ENCODE measurements around the gene EFNA3.
"Not testable (repeated sequence)": the region's sequence is repeated elsewhere in the genome, so short reads cannot be mapped to it uniquely, and the experiment has no call there.

The EFNA3 gene

GRCh38 chr1:155118090-155118489 lies 39.5 kb downstream of the EFNA3 start:
- DNase-seq: not testable (repeated sequence)

GRCh38 chr1:155120253-155120652 lies 41.6 kb downstream of the EFNA3 start:
- no peak for DNase-seq

GRCh38 chr1:155121249-155121648 lies 42.6 kb downstream of the EFNA3 start:
- no peak for DNase-seq

GRCh38 chr1:155122308-155122707 lies 43.7 kb downstream of the EFNA3 start:
- DNase-seq: no peak

GRCh38 chr1:155123801-155124200 lies 45.2 kb downstream of the EFNA3 start:
- DNase-seq: peak; percentile 74

- no peak for DNase-seq
These were observed 46.1 kb downstream of the EFNA3 start for GRCh38 chr1:155124503-155125463.

- DNase-seq: peak; percentile 69
These were observed 46.9 kb downstream of the EFNA3 start for GRCh38 chr1:155125511-155125945.

- DNase-seq: peak; percentile 94
These were observed 47.4 kb downstream of the EFNA3 start for GRCh38 chr1:155125946-155126555.

- DNase-seq: peak; percentile 94
These were observed 48.0 kb downstream of the EFNA3 start for GRCh38 chr1:155126556-155127104.

DNA sequence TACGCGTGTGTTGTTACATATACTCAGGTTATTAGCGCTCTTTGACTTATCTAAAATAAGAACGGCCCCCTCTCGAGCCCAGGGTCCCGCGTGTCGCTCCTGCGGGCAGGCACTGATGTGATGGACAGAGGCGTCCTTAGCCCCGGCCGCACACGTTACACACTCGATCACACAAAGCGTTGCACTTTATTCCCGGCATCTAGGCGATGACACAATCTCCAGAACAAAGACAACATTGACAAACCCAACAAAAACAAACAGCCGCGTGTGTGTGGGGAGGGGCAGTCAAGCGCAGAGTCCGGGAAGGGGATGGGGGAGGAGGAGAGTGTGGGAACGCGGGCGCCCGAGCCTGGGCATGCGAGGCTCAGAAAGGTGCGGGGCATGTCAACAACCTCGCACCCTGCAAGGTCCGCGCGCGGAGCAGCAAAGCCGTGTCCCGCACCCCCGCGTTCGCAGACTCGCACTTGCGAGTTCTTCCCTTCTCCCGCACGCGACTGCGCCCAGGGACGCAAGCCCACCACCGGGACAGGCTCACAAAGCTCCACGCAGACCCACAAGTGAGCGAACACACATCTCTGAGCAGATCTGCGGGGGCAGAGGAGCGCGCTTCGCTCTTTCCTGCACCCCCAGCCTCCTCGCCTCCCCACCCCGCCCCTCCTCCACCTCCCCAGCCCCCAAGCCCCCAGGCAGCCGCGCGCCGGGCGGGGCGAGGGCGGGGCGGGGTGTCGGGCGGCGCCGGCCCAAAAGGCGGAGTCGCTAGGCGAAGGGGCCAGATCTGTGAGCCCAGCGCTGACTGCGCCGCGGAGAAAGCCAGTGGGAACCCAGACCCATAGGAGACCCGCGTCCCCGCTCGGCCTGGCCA lies 48.7 kb downstream of the EFNA3 start, which contains the start of gene EFNA1:
Gene EFNA1 (plus strand): TSS at position 772 of the 862 bp plus-strand sequence. CDS start 102 bp downstream, outside the sequence.
- peak; percentile 94 for DNase-seq

GRCh38 chr1:155127967-155128754 lies 49.5 kb downstream of the EFNA3 start:
- DNase-seq: peak; percentile 58

- DNase-seq: peak; percentile 95
These were observed 50.3 kb downstream of the EFNA3 start for GRCh38 chr1:155128755-155129473.

- no peak for DNase-seq
These were observed 51.8 kb downstream of the EFNA3 start for GRCh38 chr1:155130272-155131006.

DNA sequence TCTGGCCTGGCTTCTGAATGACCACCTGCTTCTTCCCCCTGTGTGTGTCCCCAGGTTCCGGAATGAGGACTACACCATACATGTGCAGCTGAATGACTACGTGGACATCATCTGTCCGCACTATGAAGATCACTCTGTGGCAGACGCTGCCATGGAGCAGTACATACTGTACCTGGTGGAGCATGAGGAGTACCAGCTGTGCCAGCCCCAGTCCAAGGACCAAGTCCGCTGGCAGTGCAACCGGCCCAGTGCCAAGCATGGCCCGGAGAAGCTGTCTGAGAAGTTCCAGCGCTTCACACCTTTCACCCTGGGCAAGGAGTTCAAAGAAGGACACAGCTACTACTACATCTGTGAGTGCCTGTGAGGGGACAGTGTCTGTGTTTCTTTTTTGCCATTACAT lies 52.6 kb downstream of the EFNA3 start:
- no peak for DNase-seq

- DNase-seq: no peak
These were observed 53.2 kb downstream of the EFNA3 start for GRCh38 chr1:155131856-155132255.

GRCh38 chr1:155133799-155134281 lies 55.2 kb downstream of the EFNA3 start:
- no peak for DNase-seq

DNA sequence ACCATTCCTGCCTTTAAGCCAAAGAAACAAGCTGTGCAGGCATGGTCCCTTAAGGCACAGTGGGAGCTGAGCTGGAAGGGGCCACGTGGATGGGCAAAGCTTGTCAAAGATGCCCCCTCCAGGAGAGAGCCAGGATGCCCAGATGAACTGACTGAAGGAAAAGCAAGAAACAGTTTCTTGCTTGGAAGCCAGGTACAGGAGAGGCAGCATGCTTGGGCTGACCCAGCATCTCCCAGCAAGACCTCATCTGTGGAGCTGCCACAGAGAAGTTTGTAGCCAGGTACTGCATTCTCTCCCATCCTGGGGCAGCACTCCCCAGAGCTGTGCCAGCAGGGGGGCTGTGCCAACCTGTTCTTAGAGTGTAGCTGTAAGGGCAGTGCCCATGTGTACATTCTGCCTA lies 55.7 kb downstream of the EFNA3 start:
- peak; percentile 40 for DNase-seq

DNA sequence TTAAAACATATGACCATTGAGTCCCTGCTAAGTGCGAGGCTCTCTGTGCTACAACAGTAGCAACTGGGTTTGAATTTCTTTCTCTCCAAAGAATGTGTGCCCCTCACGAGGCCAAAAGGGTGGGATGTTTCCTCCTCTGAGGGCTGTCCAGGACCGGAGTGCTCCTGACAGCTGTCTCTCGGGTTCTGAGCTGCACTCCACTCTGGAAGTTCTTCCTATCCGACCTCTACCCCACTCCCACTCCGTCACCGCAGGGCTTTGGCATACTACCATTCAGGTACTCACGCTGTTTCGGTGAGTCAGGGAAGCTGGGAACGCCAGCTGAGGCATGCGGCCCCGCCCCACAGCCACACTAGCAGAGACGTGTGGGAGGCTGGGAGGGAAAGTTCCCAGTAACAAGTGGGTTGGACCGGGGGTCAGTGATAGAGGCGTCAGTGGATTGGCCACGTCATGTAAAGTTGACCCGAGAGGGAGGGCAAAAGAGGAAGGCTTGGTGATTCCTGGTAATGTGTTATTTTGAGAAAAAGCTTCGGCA lies 56.3 kb downstream of the EFNA3 start:
- peak; percentile 95 for DNase-seq

DNA sequence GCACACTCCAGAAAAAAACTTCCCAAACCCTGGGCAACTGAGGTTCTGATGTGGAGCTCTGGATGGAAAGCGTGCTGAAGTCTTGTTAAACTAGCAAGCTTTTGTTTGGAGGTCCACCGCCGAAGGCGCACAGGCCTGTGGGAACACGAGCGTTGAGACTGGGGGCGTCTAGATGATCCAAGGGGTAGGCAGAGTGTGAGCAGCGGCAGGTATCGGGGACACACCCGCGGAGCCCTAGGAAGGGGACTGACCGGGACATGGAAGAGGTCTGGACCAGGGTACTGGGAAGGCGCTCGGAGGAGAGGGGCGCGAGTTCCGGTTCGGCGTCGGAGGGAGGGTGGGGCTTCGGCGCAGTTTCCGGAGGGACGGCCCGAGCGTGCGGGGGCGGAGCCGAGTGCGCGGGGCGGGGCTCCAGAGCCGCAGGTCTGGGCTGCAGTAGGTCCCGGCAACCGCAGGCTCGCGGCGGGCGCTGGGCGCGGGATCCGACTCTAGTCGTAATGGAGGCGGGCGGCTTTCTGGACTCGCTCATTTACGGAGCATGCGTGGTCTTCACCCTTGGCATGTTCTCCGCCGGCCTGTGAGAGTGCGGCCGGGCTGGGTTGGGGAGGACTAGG lies 56.9 kb downstream of the EFNA3 start, which contains the start of gene SLC50A1:
Gene SLC50A1 (plus strand): TSS at position 438 of the 614 bp plus-strand sequence. CDS start 60 bp downstream, at position 498.
- DNase-seq: peak; percentile 98
